ENCODE results near the gene HOXB5.

Gene HOXB5

GRCh38 chr17:48615963-48616716 lies 22.6 kb upstream of the HOXB5 start:
- in situ Hi-C loops (cut with MboI; ENCODE audit: low sequenced_read_pairs), result no loop called here
- H3K4me3 ChIP-seq, result no peak overlapping the region
- H3K27me3 ChIP-seq (ENCODE audit: low read depth), result peaks cover 68% of the 10 kb centered on the region
- peaks cover 2% of the 10 kb centered on the region; the same call in 1 of the 2 replicates for H3K4me1 ChIP-seq
- no peaks in the 10 kb centered on the region for H3K36me3 ChIP-seq (replicated peaks)
- no peak for DNase-seq (ENCODE audit: low spot score in 2 of 2)
- no peaks in the 10 kb centered on the region for H3K9me3 ChIP-seq

- Histone ChIP-seq H3K9me3 (no peaks in the 10 kb centered on the region), H3K4me1 (peaks cover 2% of the 10 kb centered on the region; the same call in 1 of the 2 replicates), H3K4me3 (no peak within 1 kb of the TSS), H3K27me3 (ENCODE audit: low read depth) (peaks cover 64% of the 10 kb centered on the region), H3K36me3 (replicated peaks) (no peaks in the 10 kb centered on the region)
- in situ Hi-C loops (cut with MboI; ENCODE audit: low sequenced_read_pairs), result no loop called here
- DNase-seq (ENCODE audit: low spot score in 2 of 2), result no peak
Observed at GRCh38 chr17:48615047-48615962, 21.7 kb upstream of the HOXB5 start, which contains the start of gene HOXB8. Gene HOXB8, minus strand, starts transcription at chr17:48615292. Its CDS starts 588 bp downstream, at chr17:48614704.

GRCh38 chr17:48613862-48614694 lies 20.5 kb upstream of the HOXB5 start:
- Histone ChIP-seq H3K4me3 (no peak overlapping the region), H3K9me3 (no peaks in the 10 kb centered on the region), H3K27me3 (ENCODE audit: low read depth) (peaks cover 53% of the 10 kb centered on the region), H3K4me1 (peaks cover 2% of the 10 kb centered on the region; the same call in 1 of the 2 replicates), H3K36me3 (replicated peaks) (no peaks in the 10 kb centered on the region)
- DNase-seq (ENCODE audit: low spot score in 2 of 2), result no peak
- in situ Hi-C loops (cut with MboI; ENCODE audit: low sequenced_read_pairs), result no loop called here

GRCh38 chr17:48612854-48613691 lies 19.5 kb upstream of the HOXB5 start:
- Histone ChIP-seq H3K9me3 (no peaks in the 10 kb centered on the region), H3K27me3 (ENCODE audit: low read depth) (peaks cover 44% of the 10 kb centered on the region), H3K4me1 (peaks cover 2% of the 10 kb centered on the region; the same call in 1 of the 2 replicates), H3K36me3 (replicated peaks) (no peaks in the 10 kb centered on the region), H3K4me3 (peak overlapping the region; percentile 27)
- peak; percentile 47 to 70 for DNase-seq (ENCODE audit: low spot score in 2 of 2)
- in situ Hi-C loops (cut with MboI; ENCODE audit: low sequenced_read_pairs), result no loop called here

GRCh38 chr17:48612456-48612853 lies 18.9 kb upstream of the HOXB5 start:
- peaks cover 38% of the 10 kb centered on the region for H3K27me3 ChIP-seq (ENCODE audit: low read depth)
- peak; percentile 53 to 58 for DNase-seq (ENCODE audit: low spot score in 2 of 2)
- H3K4me1 ChIP-seq, result peaks cover 2% of the 10 kb centered on the region; the same call in 1 of the 2 replicates
- peak overlapping the region; percentile 27 for H3K4me3 ChIP-seq
- in situ Hi-C loops (cut with MboI; ENCODE audit: low sequenced_read_pairs), result no loop called here
- H3K9me3 ChIP-seq, result no peaks in the 10 kb centered on the region
- no peaks in the 10 kb centered on the region for H3K36me3 ChIP-seq (replicated peaks)

GRCh38 chr17:48611681-48612455 lies 18.3 kb upstream of the HOXB5 start:
- Histone ChIP-seq H3K27me3 (ENCODE audit: low read depth) (peaks cover 32% of the 10 kb centered on the region), H3K4me1 (peaks cover 2% of the 10 kb centered on the region; the same call in 1 of the 2 replicates), H3K4me3 (no peak overlapping the region), H3K9me3 (no peaks in the 10 kb centered on the region), H3K36me3 (replicated peaks) (no peaks in the 10 kb centered on the region)
- DNase-seq (ENCODE audit: low spot score in 2 of 2), result peak in 1 of 2 experiments; percentile 71
- in situ Hi-C loops (cut with MboI; ENCODE audit: low sequenced_read_pairs), result no loop called here

GRCh38 chr17:48611213-48611612 lies 17.6 kb upstream of the HOXB5 start:
- DNase-seq (ENCODE audit: low spot score in 2 of 2), result no peak
- H3K9me3 ChIP-seq, result no peaks in the 10 kb centered on the region
- peaks cover 2% of the 10 kb centered on the region; the same call in 1 of the 2 replicates for H3K4me1 ChIP-seq
- H3K4me3 ChIP-seq, result no peak overlapping the region
- in situ Hi-C loops (cut with MboI; ENCODE audit: low sequenced_read_pairs), result no loop called here
- no peaks in the 10 kb centered on the region for H3K36me3 ChIP-seq (replicated peaks)
- H3K27me3 ChIP-seq (ENCODE audit: low read depth), result peaks cover 25% of the 10 kb centered on the region

GRCh38 chr17:48610282-48611211 lies 17.0 kb upstream of the HOXB5 start, which contains the start of gene HOXB7:
Gene HOXB7, minus strand, starts transcription at chr17:48611017. Its CDS starts 99 bp downstream, at chr17:48610918.
- Histone ChIP-seq H3K36me3 (replicated peaks) (no peaks in the 10 kb centered on the region), H3K4me3 (no peak within 1 kb of the TSS), H3K9me3 (no peaks in the 10 kb centered on the region), H3K4me1 (peaks cover 2% of the 10 kb centered on the region; the same call in 1 of the 2 replicates), H3K27me3 (ENCODE audit: low read depth) (peaks cover 19% of the 10 kb centered on the region)
- DNase-seq (ENCODE audit: low spot score in 2 of 2), result no peak
- in situ Hi-C loops (cut with MboI; ENCODE audit: low sequenced_read_pairs), result no loop called here

GRCh38 chr17:48609759-48610281 lies 16.2 kb upstream of the HOXB5 start:
- H3K4me1 ChIP-seq, result peaks cover 2% of the 10 kb centered on the region; the same call in 1 of the 2 replicates
- H3K9me3 ChIP-seq, result no peaks in the 10 kb centered on the region
- no peak for DNase-seq (ENCODE audit: low spot score in 2 of 2)
- H3K4me3 ChIP-seq, result no peak overlapping the region
- in situ Hi-C loops (cut with MboI; ENCODE audit: low sequenced_read_pairs), result no loop called here
- H3K27me3 ChIP-seq (ENCODE audit: low read depth), result peaks cover 16% of the 10 kb centered on the region
- H3K36me3 ChIP-seq (replicated peaks), result no peaks in the 10 kb centered on the region

- Histone ChIP-seq H3K36me3 (replicated peaks) (no peaks in the 10 kb centered on the region), H3K9me3 (no peaks in the 10 kb centered on the region), H3K4me3 (no peak overlapping the region), H3K4me1 (peaks cover 2% of the 10 kb centered on the region; the same call in 1 of the 2 replicates), H3K27me3 (ENCODE audit: low read depth) (peaks cover 16% of the 10 kb centered on the region)
- in situ Hi-C loops (cut with MboI; ENCODE audit: low sequenced_read_pairs), result no loop called here
- no peak for DNase-seq (ENCODE audit: low spot score in 2 of 2)
Observed at GRCh38 chr17:48609033-48609432, 15.5 kb upstream of the HOXB5 start.

- Histone ChIP-seq H3K27me3 (ENCODE audit: low read depth) (peaks cover 14% of the 10 kb centered on the region), H3K36me3 (replicated peaks) (no peaks in the 10 kb centered on the region), H3K4me3 (no peak overlapping the region), H3K9me3 (no peaks in the 10 kb centered on the region), H3K4me1 (peaks cover 2% of the 10 kb centered on the region; the same call in 1 of the 2 replicates)
- in situ Hi-C loops (cut with MboI; ENCODE audit: low sequenced_read_pairs), result no loop called here
- DNase-seq (ENCODE audit: low spot score in 2 of 2), result no peak
Observed at GRCh38 chr17:48608494-48608834, 14.9 kb upstream of the HOXB5 start.

Measured in HAP-1 (cell line).